ENCODE measurements around the gene SPDYE16.
"Not testable (repeated sequence)": the region's sequence is repeated elsewhere in the genome, so short reads cannot be mapped to it uniquely, and the experiment has no call there.

SPDYE16 gene

GRCh38 chr7:76549025-76549854 lies 6.1 kb upstream of the SPDYE16 start:
- DNase-seq: peak; percentile 79 to 92

GRCh38 chr7:76531643-76532042 lies 11.5 kb downstream of the SPDYE16 start:
- not testable (repeated sequence) for DNase-seq

- DNase-seq: not testable (repeated sequence)
Measured at GRCh38 chr7:76526183-76526582, 16.9 kb downstream of the SPDYE16 start.

- DNase-seq: not testable (repeated sequence)
Measured at GRCh38 chr7:76516932-76517331, 26.2 kb downstream of the SPDYE16 start.

- DNase-seq: no peak
Measured at GRCh38 chr7:76515999-76516443, 27.1 kb downstream of the SPDYE16 start.

- DNase-seq: no peak
Measured at GRCh38 chr7:76514926-76515771, 27.9 kb downstream of the SPDYE16 start.

GRCh38 chr7:76513817-76514799 lies 29.0 kb downstream of the SPDYE16 start:
- DNase-seq: no peak

- no peak for DNase-seq
Measured at GRCh38 chr7:76512941-76513816, 29.9 kb downstream of the SPDYE16 start.

GRCh38 chr7:76511911-76512885 lies 30.9 kb downstream of the SPDYE16 start:
- DNase-seq: not testable (repeated sequence)

- not testable (repeated sequence) for DNase-seq
Measured at GRCh38 chr7:76511200-76511910, 31.7 kb downstream of the SPDYE16 start.

GRCh38 chr7:76509931-76510877 lies 32.9 kb downstream of the SPDYE16 start, which contains the start of gene UPK3B:
Gene UPK3B (plus strand): TSS chr7:76510552. CDS start chr7:76510653, 101 bp downstream.
- DNase-seq: no peak

- DNase-seq: no peak
Measured at GRCh38 chr7:76507723-76508406, 35.2 kb downstream of the SPDYE16 start.

GRCh38 chr7:76506643-76507042 lies 36.5 kb downstream of the SPDYE16 start:
- DNase-seq: not testable (repeated sequence)

- DNase-seq: no peak
Measured at GRCh38 chr7:76506081-76506440, 37.0 kb downstream of the SPDYE16 start.

GRCh38 chr7:76505168-76506080 lies 37.7 kb downstream of the SPDYE16 start:
- DNase-seq: no peak

Data from activated CD4-positive, alpha-beta T cell treated with anti-CD3 and anti-CD28 coated beads for 4 hours (primary cell).